HL-60/S4 (cell line): ENCODE results near the gene MCTP2.

ENCODE experiments used
- in situ Hi-C: fragments of 300-500 bp; cut with MboI; formaldehyde crosslinking; loops from 2 replicates; pipeline ENCODE4 v1.14.3; 2022; ENCODE audit warnings: low sequenced_read_pairs

Gene MCTP2

GRCh38 chr15:94259863-94260262 lies 28.5 kb downstream of the MCTP2 start:
- in situ Hi-C loops = no loop called here

GRCh38 chr15:94262201-94262600 lies 30.8 kb downstream of the MCTP2 start:
- in situ Hi-C loops = no loop called here

GRCh38 chr15:94263341-94264273 lies 32.2 kb downstream of the MCTP2 start:
- in situ Hi-C loops = no loop called here

GRCh38 chr15:94265009-94265408 lies 33.6 kb downstream of the MCTP2 start:
- in situ Hi-C loops = no loop called here

GRCh38 chr15:94265982-94266381 lies 34.6 kb downstream of the MCTP2 start:
- in situ Hi-C loops = no loop called here

- in situ Hi-C loops = no loop called here
These were observed 35.4 kb downstream of the MCTP2 start for GRCh38 chr15:94266789-94267188.

GRCh38 chr15:94269954-94270353 lies 38.6 kb downstream of the MCTP2 start:
- in situ Hi-C loops = no loop called here

- in situ Hi-C loops = no loop called here
These were observed 39.2 kb downstream of the MCTP2 start for GRCh38 chr15:94270570-94270969.

GRCh38 chr15:94272251-94272898 lies 41.0 kb downstream of the MCTP2 start:
- in situ Hi-C loops = no loop called here

- in situ Hi-C loops = no loop called here
These were observed 42.5 kb downstream of the MCTP2 start for GRCh38 chr15:94273826-94274225.

- in situ Hi-C loops = no loop called here
These were observed 43.4 kb downstream of the MCTP2 start for GRCh38 chr15:94274745-94275144.

GRCh38 chr15:94277485-94277884 lies 46.1 kb downstream of the MCTP2 start:
- in situ Hi-C loops = no loop called here

GRCh38 chr15:94279736-94280135 lies 48.4 kb downstream of the MCTP2 start:
- in situ Hi-C loops = no loop called here

- in situ Hi-C loops = no loop called here
These were observed 48.9 kb downstream of the MCTP2 start for GRCh38 chr15:94280301-94280700.

- in situ Hi-C loops = no loop called here
These were observed 51.2 kb downstream of the MCTP2 start for GRCh38 chr15:94282269-94283250.

GRCh38 chr15:94286583-94286982 lies 55.2 kb downstream of the MCTP2 start:
- in situ Hi-C loops = no loop called here

GRCh38 chr15:94287794-94288246 lies 56.5 kb downstream of the MCTP2 start:
- in situ Hi-C loops = no loop called here

- in situ Hi-C loops = no loop called here
These were observed 59.4 kb downstream of the MCTP2 start for GRCh38 chr15:94290730-94291129.

- in situ Hi-C loops = no loop called here
These were observed 62.3 kb downstream of the MCTP2 start for GRCh38 chr15:94293411-94294402.

- in situ Hi-C loops = no loop called here
These were observed 63.2 kb downstream of the MCTP2 start for GRCh38 chr15:94294556-94294955.
